BE2C (cell line): ENCODE results near the gene ORC6.
A peak's percentile ranks its signal among the peaks of the same experiment; 100 is the strongest.

Experiments
- DNase-seq: peaks from one replicate; pipeline ENCODE4 v3.0.0-alpha.2; 2020
- H3K27me3 ChIP-seq: fragments of 250-450 bp; sonication (Bioruptor Pico); 2 replicates; pipeline ENCODE4 v1.5.1; 2020; ENCODE audit warnings: mild to moderate bottlenecking
- H3K36me3 ChIP-seq: fragments of 250-450 bp; sonication (Bioruptor Pico); 2 replicates; pipeline ENCODE4 v1.5.1; 2020; ENCODE audit warnings: mild to moderate bottlenecking
- H3K4me1 ChIP-seq: fragments of 250-450 bp; sonication (Bioruptor Pico); 2 replicates; pipeline ENCODE4 v1.5.1; 2020
- H3K4me3 ChIP-seq: 2 replicates; pipeline ENCODE4 v1.5.1; 2011; ENCODE audit warnings: low read depth, low read length
- H3K9me3 ChIP-seq: fragments of 250-450 bp; sonication (Bioruptor Pico); 2 replicates; pipeline ENCODE4 v1.5.1; 2020
- CTCF ChIP-seq: IDR thresholded peaks from 2 replicates; pipeline ENCODE4 v1.5.1; 2012; ENCODE audit warnings: mild to moderate bottlenecking, low read depth, low read length

ORC6 gene

GRCh38 chr16:46737621-46738214 is 48.3 kb downstream of the ORC6 start:
- Histone ChIP-seq H3K4me1 (no peaks in the 10 kb centered on the region; the same call in 1 of the 2 replicates), H3K4me3 (no peak overlapping the region), H3K27me3 (no peaks in the 10 kb centered on the region), H3K36me3 (no peaks in the 10 kb centered on the region), H3K9me3 (no peaks in the 10 kb centered on the region)
- TF ChIP-seq CTCF: no peak
- no peak for DNase-seq

- Histone ChIP-seq H3K9me3 (no peaks in the 10 kb centered on the region), H3K36me3 (no peaks in the 10 kb centered on the region), H3K27me3 (no peaks in the 10 kb centered on the region), H3K4me3 (no peak overlapping the region), H3K4me1 (peaks cover 7% of the 10 kb centered on the region; the same call in 1 of the 2 replicates)
- no peak for TF ChIP-seq CTCF
- no peak for DNase-seq
Observed at GRCh38 chr16:46739934-46740333, 50.5 kb downstream of the ORC6 start.

- Histone ChIP-seq H3K36me3 (no peaks in the 10 kb centered on the region), H3K4me1 (peaks cover 7% of the 10 kb centered on the region; the same call in 1 of the 2 replicates), H3K27me3 (no peaks in the 10 kb centered on the region), H3K9me3 (no peaks in the 10 kb centered on the region), H3K4me3 (no peak overlapping the region; the same call in 1 of the 2 replicates)
- TF ChIP-seq CTCF: no peak
- no peak for DNase-seq
Observed at GRCh38 chr16:46743232-46743719, 53.8 kb downstream of the ORC6 start.

GRCh38 chr16:46745617-46746016 is 56.2 kb downstream of the ORC6 start:
- Histone ChIP-seq H3K27me3 (no peaks in the 10 kb centered on the region), H3K4me3 (no peak overlapping the region), H3K4me1 (peaks cover 12% of the 10 kb centered on the region), H3K9me3 (no peaks in the 10 kb centered on the region), H3K36me3 (no peaks in the 10 kb centered on the region)
- no peak for TF ChIP-seq CTCF
- no peak for DNase-seq

GRCh38 chr16:46746821-46747776 is 57.6 kb downstream of the ORC6 start:
- H3K36me3 ChIP-seq: no peaks in the 10 kb centered on the region
- no peak overlapping the region for H3K4me3 ChIP-seq
- H3K9me3 ChIP-seq: no peaks in the 10 kb centered on the region
- peak; percentile 58 for DNase-seq
- H3K4me1 ChIP-seq: peaks cover 12% of the 10 kb centered on the region
- H3K27me3 ChIP-seq: no peaks in the 10 kb centered on the region; the same call in 1 of the 2 replicates
- no peak for TF ChIP-seq CTCF
